HepG2 (cell line): ENCODE results near the gene ZNF212. TPM values are rescaled to one million over a fixed set of nuclear protein-coding genes. Genes with fewer than 3 reads are reported as not detected.

ENCODE experiments used
- ATAC-seq: fragments of 200-7000 bp; cut with Tn5 transposase; 3 replicates; pipeline ENCODE4 v1.9.1; 2020; ENCODE audit warnings: mild to moderate bottlenecking, moderate library complexity
- BruUV-seq: library from RNA; stranded (reverse); fragments of 400-500 nt; replicated peaks from 2 replicates; lab custom pipeline; 2021; lab: Mats Ljungman, UMichigan
- CTCF ChIA-PET: fragments of 300-600 bp; formaldehyde crosslinking; extraction: SDS; loops from one replicate; lab custom pipeline; 2021; ENCODE audit warnings: low total read pairs, inconsistent platforms, low intra/inter-chr PET ratio; lab: Yijun Ruan, JAX
- POLR2A ChIA-PET: fragments of 350-600 bp; sonication (Branson Sonifier 250); formaldehyde crosslinking; loops from one replicate; lab custom pipeline; 2020; ENCODE audit warnings: antibody characterized with exemption, inconsistent platforms; lab: Yijun Ruan, JAX
- DNase-seq: peaks from one replicate; pipeline ENCODE4 v3.0.0-alpha.2; 2015; ENCODE audit warnings: low spot score
- FAIRE-seq: peaks from 3 replicates; lab custom pipeline; 2011; peaks lifted over from hg19 to GRCh38; lab: Jason Lieb, UNC
- H2AFZ ChIP-seq: one replicate; pipeline ENCODE4 v1.6.1; 2011; ENCODE audit warnings: low read length, inconsistent platforms
- H3K27ac ChIP-seq: fragments of 300-600 bp; 3 replicates; pipeline ENCODE4 v1.8.0; 2011; ENCODE audit warnings: mixed run types, mild to moderate bottlenecking, mixed read lengths, low read length, inconsistent platforms; ENCODE audit not compliant: insufficient read depth; ENCODE audit errors: extremely low read length
- H3K27me3 ChIP-seq, 2 experiments: fragments of 200-600 bp in 1 of 2; 2 replicates in 1 of 2; 3 replicates in 1 of 2; pipeline versions ENCODE4 v1.6.0 to v1.8.0; 2011; ENCODE audit warnings: low read length in 2 of 2, mild to moderate bottlenecking in 2 of 2, moderate library complexity in 2 of 2, inconsistent platforms in 1 of 2; ENCODE audit not compliant: insufficient read depth in 2 of 2, control insufficient read depth in 1 of 2
- H3K36me3 ChIP-seq, 2 experiments: fragments of 200-600 bp in 1 of 2; replicated peaks in 1 of 2; 2 replicates in 1 of 2; 3 replicates in 1 of 2; pipeline versions ENCODE4 v1.5.1 to v1.8.0; 2011; ENCODE audit warnings: low read length in 2 of 2, inconsistent platforms in 1 of 2; ENCODE audit not compliant: insufficient read depth in 2 of 2, control insufficient read depth in 1 of 2
- H3K4me1 ChIP-seq: 2 replicates; pipeline ENCODE4 v1.5.1; 2012; ENCODE audit warnings: low read length, inconsistent platforms; ENCODE audit not compliant: insufficient read depth
- H3K4me2 ChIP-seq: 2 replicates; pipeline ENCODE4 v1.6.0; 2011; ENCODE audit warnings: low read depth, low read length, inconsistent platforms
- H3K4me3 ChIP-seq, 3 experiments: fragments of 200-600 bp in 1 of 3; sonication (generic), shearing (Covaris generic) in 1 of 3; replicated peaks in 1 of 3; 2 replicates each; pipeline ENCODE4 v1.5.1; 2011 to 2016; ENCODE audit warnings: low read length in 3 of 3, inconsistent platforms in 2 of 3, low read depth in 2 of 3, mild to moderate bottlenecking in 2 of 3, control low read depth in 1 of 3, mixed read lengths in 1 of 3; ENCODE audit not compliant: insufficient read depth in 1 of 3
- H3K79me2 ChIP-seq: one replicate; pipeline ENCODE4 v1.6.1; 2011; ENCODE audit warnings: low read length, inconsistent platforms; ENCODE audit not compliant: insufficient read depth
- H3K9ac ChIP-seq: 2 replicates; pipeline ENCODE4 v1.6.0; 2011; ENCODE audit warnings: mild to moderate bottlenecking, low read depth, low read length, inconsistent platforms; ENCODE audit not compliant: insufficient read depth
- H3K9me3 ChIP-seq: 2 replicates; pipeline ENCODE4 v1.5.1; 2012; ENCODE audit warnings: mild to moderate bottlenecking, low read length
- H4K20me1 ChIP-seq: 2 replicates; pipeline ENCODE4 v1.6.0; 2011; ENCODE audit warnings: inconsistent platforms, mild to moderate bottlenecking, low read length, moderate library complexity; ENCODE audit not compliant: insufficient read depth
- AGO1 ChIP-seq: fragments of 200-400 bp; formaldehyde crosslinking; IDR thresholded peaks from 2 replicates; pipeline ENCODE4 v1.6.1; 2017; ENCODE audit warnings: mild to moderate bottlenecking, low read depth, low read length, moderate library complexity; ENCODE audit not compliant: poor library complexity, severe bottlenecking
- DNMT1 ChIP-seq: sonication (generic); formaldehyde crosslinking; IDR thresholded peaks from 2 replicates; pipeline ENCODE4 v1.5.1; 2020; ENCODE audit warnings: mild to moderate bottlenecking, missing genetic modification reagents
- KDM5B ChIP-seq: sonication (generic); formaldehyde crosslinking; IDR thresholded peaks from 2 replicates; pipeline ENCODE4 v1.4.0; 2020; ENCODE audit warnings: missing genetic modification reagents, mild to moderate bottlenecking, borderline replicate concordance
- KDM6A ChIP-seq: IDR thresholded peaks from 2 replicates; pipeline ENCODE4 v1.6.1; 2016; ENCODE audit warnings: low read depth
- LCORL ChIP-seq, 2 experiments: fragments of 450-650 bp in 1 of 2; sonication (generic) in 1 of 2; formaldehyde crosslinking in 1 of 2; IDR thresholded peaks; 2 replicates each; pipeline versions ENCODE4 v1.5.0 to v1.6.1; 2017 to 2020; ENCODE audit warnings: antibody characterized with exemption in 1 of 2, missing genetic modification reagents in 1 of 2
- MTF1 ChIP-seq: sonication (generic); formaldehyde crosslinking; IDR thresholded peaks from 2 replicates; pipeline ENCODE4 v1.5.0; 2020; ENCODE audit warnings: missing genetic modification reagents
- MXD4 ChIP-seq: IDR thresholded peaks from 2 replicates; pipeline ENCODE4 v1.6.1; 2016; ENCODE audit warnings: mild to moderate bottlenecking, missing biosample characterization, missing genetic modification reagents
- MXI1 ChIP-seq: IDR thresholded peaks from 3 replicates; pipeline ENCODE4 v1.6.1; 2012; ENCODE audit warnings: low read depth, low read length, inconsistent platforms, borderline replicate concordance
- ZFP82 ChIP-seq: sonication (generic); formaldehyde crosslinking; IDR thresholded peaks from 2 replicates; pipeline ENCODE4 v1.5.1; 2020; ENCODE audit warnings: mild to moderate bottlenecking, missing genetic modification reagents, borderline replicate concordance
- ZNF260 ChIP-seq: sonication (generic); formaldehyde crosslinking; IDR thresholded peaks from 2 replicates; pipeline ENCODE4 v1.4.0; 2020; ENCODE audit warnings: missing genetic modification reagents, low read depth, mild to moderate bottlenecking, borderline replicate concordance
- ZNF652 ChIP-seq: IDR thresholded peaks from 2 replicates; pipeline ENCODE4 v1.6.1; 2016; ENCODE audit warnings: low read depth, borderline replicate concordance
- ZNF772 ChIP-seq: sonication (generic); formaldehyde crosslinking; IDR thresholded peaks from 2 replicates; pipeline ENCODE4 v1.5.0; 2020; ENCODE audit warnings: mild to moderate bottlenecking, missing genetic modification reagents
- ZNF777 ChIP-seq: sonication (generic); formaldehyde crosslinking; IDR thresholded peaks from 2 replicates; pipeline ENCODE4 v1.4.0; 2020; ENCODE audit warnings: missing genetic modification reagents
- ZNF850 ChIP-seq: sonication (generic); formaldehyde crosslinking; conservative IDR thresholded peaks from 2 replicates; pipeline ENCODE4 v1.9.0; 2021; ENCODE audit warnings: mild to moderate bottlenecking, missing genetic modification reagents
- WGBS: methylation state at CpG from one replicate; pipeline ENCODE4 v1.1.6; 2017; ENCODE audit warnings: low lambda C conversion rate; 5-methylcytosine and 5-hydroxymethylcytosine counted together
- in situ Hi-C: cut with HindIII; loops from 2 replicates; pipeline ENCODE4 v1.10.0; 2017; ENCODE audit warnings: low pct_unique_long_range_greater_than_20kb; ENCODE audit not compliant: extremely low pct_ligation_motif_present
- intact Hi-C: fragments of 100-400 bp; cut with micrococcal nuclease; formaldehyde crosslinking; loops from one replicate; pipeline ENCODE4 v1.10.0; 2022; ENCODE audit not compliant: unreplicated experiment
- polyA plus RNA-seq, 8 experiments: library from polyadenylated mRNA; depleted of rRNA in 3 of 8; stranded (reverse) in 7 of 8; unstranded in 1 of 8; fragments of >200 nt; fragmentation: Illumina TruSeq in 4 of 8; extraction: Trizol in 4 of 8; gene quantifications; 2 replicates each; pipeline versions ENCODE4 v1.2.1 to v1.2.3, GENCODE V29; 2011 to 2016; ENCODE audit warnings: low read depth in 4 of 8, missing spikeins in 1 of 8, mixed read lengths in 1 of 8; ENCODE audit not compliant: insufficient read depth in 1 of 8
- total RNA-seq, 5 experiments: library from RNA; depleted of rRNA; stranded (reverse); fragments of >200 nt; fragmentation: Illumina TruSeq; extraction: Trizol; gene quantifications; 2 replicates each; pipeline ENCODE4 v1.2.3, GENCODE V29; 2016; ENCODE audit warnings: low read depth in 1 of 5
- TF ChIP-seq, protein P1 (sequence below): sonication (generic); formaldehyde crosslinking; IDR thresholded peaks from 2 replicates; pipeline ENCODE4 v1.5.1; 2020; ENCODE audit warnings: mild to moderate bottlenecking, missing genetic modification reagents, moderate library complexity
- TF ChIP-seq, protein P2 (sequence below): sonication (generic); formaldehyde crosslinking; IDR thresholded peaks from 2 replicates; pipeline ENCODE4 v1.4.0; 2020; ENCODE audit warnings: missing genetic modification reagents
- TF ChIP-seq, protein P3 (sequence below): sonication (generic); formaldehyde crosslinking; IDR thresholded peaks from 2 replicates; pipeline ENCODE4 v1.8.0; 2022; ENCODE audit warnings: mild to moderate bottlenecking, missing genetic modification reagents

Gene ZNF212
- total and polyA plus RNA-seq, 2 of the 13 experiments (the other 11 are each of a cell fraction or from before 2014, with no cell fraction given): 2.6 to 3.8 TPM

DNA sequence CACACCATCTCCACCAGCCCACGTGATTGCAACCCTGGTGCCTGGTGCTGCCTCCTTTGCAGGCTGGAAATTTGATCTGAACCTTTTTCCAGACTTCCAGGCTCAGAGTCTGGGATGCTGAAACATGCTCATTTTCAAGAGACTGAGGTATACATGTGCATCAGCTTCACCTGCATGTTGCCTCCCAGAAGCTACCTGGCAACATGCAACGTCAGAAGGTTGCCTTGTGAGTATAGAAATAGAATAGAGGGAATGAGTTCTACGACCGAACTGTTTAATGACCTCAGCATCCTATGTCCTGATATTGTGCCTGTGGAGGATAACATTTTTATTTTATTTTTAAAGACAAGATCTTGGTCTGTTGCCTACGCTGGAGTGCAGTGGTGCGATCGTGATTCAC, 1.9 kb upstream of the ZNF212 start (continued):
- TF ChIP-seq, protein P1, sequence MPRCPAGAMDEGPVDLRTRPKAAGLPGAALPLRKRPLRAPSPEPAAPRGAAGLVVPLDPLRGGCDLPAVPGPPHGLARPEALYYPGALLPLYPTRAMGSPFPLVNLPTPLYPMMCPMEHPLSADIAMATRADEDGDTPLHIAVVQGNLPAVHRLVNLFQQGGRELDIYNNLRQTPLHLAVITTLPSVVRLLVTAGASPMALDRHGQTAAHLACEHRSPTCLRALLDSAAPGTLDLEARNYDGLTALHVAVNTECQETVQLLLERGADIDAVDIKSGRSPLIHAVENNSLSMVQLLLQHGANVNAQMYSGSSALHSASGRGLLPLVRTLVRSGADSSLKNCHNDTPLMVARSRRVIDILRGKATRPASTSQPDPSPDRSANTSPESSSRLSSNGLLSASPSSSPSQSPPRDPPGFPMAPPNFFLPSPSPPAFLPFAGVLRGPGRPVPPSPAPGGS (CRISPR knock-in tag): no peak

DNA sequence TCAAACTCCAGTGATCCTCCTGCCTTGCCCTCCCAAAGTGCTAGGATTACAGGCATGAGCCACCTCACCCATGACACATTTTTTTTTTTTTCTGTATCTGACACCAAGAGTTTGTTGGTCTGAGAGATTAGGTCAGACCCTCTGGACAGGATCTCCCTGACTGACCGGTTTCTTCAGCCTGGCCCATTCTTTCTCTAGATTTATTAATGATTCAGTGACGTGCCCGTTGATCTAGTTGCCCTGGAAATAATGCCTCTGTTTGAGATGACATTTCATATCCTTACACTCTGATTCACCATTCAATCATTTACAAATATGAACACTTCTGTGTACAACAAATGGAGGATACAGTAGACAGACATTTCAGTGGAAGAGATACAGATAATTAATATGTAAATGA, 1.4 kb upstream of the ZNF212 start:
- no peak for FAIRE-seq
- peak overlapping the region; percentile 61 for H2AFZ ChIP-seq
- no TSS peak for BruUV-seq
- no peaks in the 10 kb centered on the region for H3K9me3 ChIP-seq
- no peak for ATAC-seq
- no peak overlapping the region for H3K4me2 ChIP-seq
- POLR2A ChIA-PET: interaction anchor here (1.1 kb wide), 1 partner anchor 24 kb away, joined by 3 read pairs; the partner anchor contains the start of gene ZNF783
- peaks cover 0 to 1% of the 10 kb centered on the region in 2 experiments; a peak in 1 of 5 replicates for H3K27me3 ChIP-seq
- H4K20me1 ChIP-seq: peaks cover 4% of the 10 kb centered on the region; the same call in 1 of the 2 replicates
- no peak overlapping the region for H3K4me3 ChIP-seq
- H3K36me3 ChIP-seq: no peaks in the 10 kb centered on the region
- TF ChIP-seq KDM5B (CRISPR knock-in tag) (no peak), ZNF652 (CRISPR knock-in tag) (no peak), ZNF777 (CRISPR knock-in tag) (no peak), ZFP82 (CRISPR knock-in tag) (no peak), ZNF772 (CRISPR knock-in tag) (no peak), KDM6A (CRISPR knock-in tag) (no peak), ZNF260 (CRISPR knock-in tag) (no peak), ZNF850 (no peak), DNMT1 (CRISPR knock-in tag) (no peak), MXI1 (no peak), AGO1 (no peak), MTF1 (CRISPR knock-in tag) (no peak), MXD4 (CRISPR knock-in tag) (no peak), LCORL (IDR thresholded peaks at IDR 0.05) (no peak), LCORL (CRISPR knock-in tag; IDR thresholded peaks at IDR 0.05) (no peak)
- TF ChIP-seq, protein P2, sequence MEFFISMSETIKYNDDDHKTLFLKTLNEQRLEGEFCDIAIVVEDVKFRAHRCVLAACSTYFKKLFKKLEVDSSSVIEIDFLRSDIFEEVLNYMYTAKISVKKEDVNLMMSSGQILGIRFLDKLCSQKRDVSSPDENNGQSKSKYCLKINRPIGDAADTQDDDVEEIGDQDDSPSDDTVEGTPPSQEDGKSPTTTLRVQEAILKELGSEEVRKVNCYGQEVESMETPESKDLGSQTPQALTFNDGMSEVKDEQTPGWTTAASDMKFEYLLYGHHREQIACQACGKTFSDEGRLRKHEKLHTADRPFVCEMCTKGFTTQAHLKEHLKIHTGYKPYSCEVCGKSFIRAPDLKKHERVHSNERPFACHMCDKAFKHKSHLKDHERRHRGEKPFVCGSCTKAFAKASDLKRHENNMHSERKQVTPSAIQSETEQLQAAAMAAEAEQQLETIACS (CRISPR knock-in tag): no peak
- TF ChIP-seq, protein P3, sequence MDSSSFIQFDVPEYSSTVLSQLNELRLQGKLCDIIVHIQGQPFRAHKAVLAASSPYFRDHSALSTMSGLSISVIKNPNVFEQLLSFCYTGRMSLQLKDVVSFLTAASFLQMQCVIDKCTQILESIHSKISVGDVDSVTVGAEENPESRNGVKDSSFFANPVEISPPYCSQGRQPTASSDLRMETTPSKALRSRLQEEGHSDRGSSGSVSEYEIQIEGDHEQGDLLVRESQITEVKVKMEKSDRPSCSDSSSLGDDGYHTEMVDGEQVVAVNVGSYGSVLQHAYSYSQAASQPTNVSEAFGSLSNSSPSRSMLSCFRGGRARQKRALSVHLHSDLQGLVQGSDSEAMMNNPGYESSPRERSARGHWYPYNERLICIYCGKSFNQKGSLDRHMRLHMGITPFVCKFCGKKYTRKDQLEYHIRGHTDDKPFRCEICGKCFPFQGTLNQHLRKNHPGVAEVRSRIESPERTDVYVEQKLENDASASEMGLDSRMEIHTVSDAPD (CRISPR knock-in tag): no peak
- no peak overlapping the region for H3K9ac ChIP-seq
- in situ Hi-C loops: no loop called here
- peaks cover 44% of the 10 kb centered on the region for H3K4me1 ChIP-seq
- WGBS: 32% methylated on average over 3 of the region's 3 CpGs
- DNase-seq: no peak
- H3K79me2 ChIP-seq: peaks cover 20% of the 10 kb centered on the region
- CTCF ChIA-PET: no interaction called here
- H3K27ac ChIP-seq: no peak overlapping the region
- intact Hi-C loops: loop anchor here (5.0 kb wide), 1 partner anchor 41 kb away; the partner anchor contains the start of gene ZNF282
